ENCODE results near the gene CLK4. TPM values are rescaled to one million over a fixed set of nuclear protein-coding genes. Genes with fewer than 3 reads are reported as not detected.

Gene CLK4
- total and polyA plus RNA-seq, 2 of the 8 experiments (the other 6 are each of a cell fraction or from before 2014, with no cell fraction given): 8.1 to 12.6 TPM

- no peak for TF ChIP-seq CTCF (IDR thresholded peaks at IDR 0.05; ENCODE audit: control extremely low read depth in 1 of 3, insufficient read depth in 1 of 3, low read depth in 1 of 3, low read length in 3 of 3)
- no peak for TF ChIP-seq ASH2L (IDR thresholded peaks at IDR 0.05; ENCODE audit: low read length)
- TF ChIP-seq FOSL1 (IDR thresholded peaks at IDR 0.05; ENCODE audit: insufficient read depth, low read depth, low read length): no peak
Measured at GRCh38 chr5:178553517-178553916, 73.3 kb downstream of the CLK4 start (continued).

Small RNAs within 50 kb of the gene (small RNA-seq; reads per million reads assigned to genes)
- gene RN7SKP70 (ENCODE audit: insufficient read depth): not detected

Other genes with a start within 250 kb of the CLK4 start
- gene COL23A1, start 36.7 kb downstream of the CLK4 start, total RNA-seq (2021; fragmentation: NEBNext Ultra II Directional; extraction: Animal tissue kit (Norgen Biotek cat#: 25700)): 4.7 and 5.9 TPM in 2 replicates
- gene COL23A1, start 36.7 kb downstream of the CLK4 start, polyA plus RNA-seq (2011; rRNA removed): 3.1 and 3.4 TPM in 2 replicates
- gene ZNF354A, start 103.6 kb upstream of the CLK4 start, total RNA-seq (2021; fragmentation: NEBNext Ultra II Directional; extraction: Animal tissue kit (Norgen Biotek cat#: 25700)): 16.5 and 19.5 TPM in 2 replicates
- 5.3 and 6.0 TPM in 2 replicates for gene ZNF354A, start 103.6 kb upstream of the CLK4 start, polyA plus RNA-seq (2011; rRNA removed)
- 10.8 and 12.4 TPM in 2 replicates for gene ZNF354B, start 232.9 kb upstream of the CLK4 start, total RNA-seq (2021; fragmentation: NEBNext Ultra II Directional; extraction: Animal tissue kit (Norgen Biotek cat#: 25700))
- gene ZNF354B, start 232.9 kb upstream of the CLK4 start, polyA plus RNA-seq (2011; rRNA removed): 4.5 and 5.0 TPM in 2 replicates

Data from H1 (cell line).